OCI-LY1 (cell line): Measurements from ENCODE around the gene MT1E.

Experiments used
- H2AFZ ChIP-seq: fragments of 200-600 bp; sonication (generic), shearing (Covaris generic); 2 replicates; pipeline ENCODE4 v1.6.0; 2014; ENCODE audit warnings: antibody characterized with exemption, mild to moderate bottlenecking, low read length
- H3F3A ChIP-seq: fragments of 200-600 bp; sonication (generic), shearing (Covaris generic); 2 replicates; pipeline ENCODE4 v1.6.0; 2014; ENCODE audit warnings: mild to moderate bottlenecking, antibody characterized with exemption, low read length, moderate library complexity; ENCODE audit not compliant: insufficient read depth
- H3K27ac ChIP-seq: fragments of 200-600 bp; sonication (generic); 2 replicates; pipeline ENCODE4 v1.5.1; 2014; ENCODE audit warnings: low read length, mixed run types, mild to moderate bottlenecking, low read depth; ENCODE audit not compliant: poor library complexity, severe bottlenecking
- H3K27me3 ChIP-seq: fragments of 200-600 bp; sonication (generic); 2 replicates; pipeline ENCODE4 v1.6.0; 2014; ENCODE audit warnings: antibody characterized with exemption, mild to moderate bottlenecking, low read length, moderate library complexity; ENCODE audit not compliant: insufficient read depth
- H3K36me3 ChIP-seq: fragments of 200-600 bp; sonication (generic); 2 replicates; pipeline ENCODE4 v1.6.1; 2014; ENCODE audit warnings: mild to moderate bottlenecking, antibody characterized with exemption, low read length, moderate library complexity, mixed read lengths; ENCODE audit not compliant: insufficient read depth
- H3K4me1 ChIP-seq: fragments of 200-600 bp; sonication (generic); 2 replicates; pipeline ENCODE4 v1.5.1; 2014; ENCODE audit warnings: mild to moderate bottlenecking, low read length, moderate library complexity; ENCODE audit not compliant: insufficient read depth, severe bottlenecking
- H3K4me2 ChIP-seq: fragments of 200-600 bp; sonication (generic), shearing (Covaris generic); 2 replicates; pipeline ENCODE4 v1.6.1; 2014; ENCODE audit warnings: low read length
- H3K4me3 ChIP-seq: fragments of 200-600 bp; sonication (generic); 2 replicates; pipeline ENCODE4 v1.5.1; 2014; ENCODE audit warnings: low read length, low read depth, mild to moderate bottlenecking, mixed read lengths; ENCODE audit not compliant: poor library complexity, severe bottlenecking
- H3K79me2 ChIP-seq: fragments of 200-600 bp; shearing (Covaris generic); 2 replicates; pipeline ENCODE4 v1.6.1; 2016; ENCODE audit warnings: mixed run types, low read length, mixed read lengths; ENCODE audit not compliant: insufficient read depth
- H3K9ac ChIP-seq: fragments of 200-600 bp; sonication (generic), shearing (Covaris generic); 2 replicates; pipeline ENCODE4 v1.6.1; 2014; ENCODE audit warnings: mild to moderate bottlenecking, low read length, mixed read lengths
- H3K9me2 ChIP-seq: fragments of 200-600 bp; sonication (generic), shearing (Covaris generic); 2 replicates; pipeline ENCODE4 v1.6.1; 2014; ENCODE audit warnings: low read depth, mild to moderate bottlenecking, low read length, mixed read lengths
- H3K9me3 ChIP-seq: fragments of 200-600 bp; shearing (Covaris generic); 2 replicates; pipeline ENCODE4 v1.6.1; 2014; ENCODE audit warnings: low read length, mixed read lengths
- H4K20me1 ChIP-seq: fragments of 200-600 bp; sonication (generic), shearing (Covaris generic); 2 replicates; pipeline ENCODE4 v1.6.0; 2016; ENCODE audit warnings: mild to moderate bottlenecking, low read length; ENCODE audit not compliant: insufficient read depth
- EZH2 ChIP-seq: fragments of 200-600 bp; sonication (generic), shearing (Covaris generic); IDR thresholded peaks from 2 replicates; pipeline ENCODE4 v1.8.0; 2017; ENCODE audit warnings: borderline replicate concordance, mixed run types, mild to moderate bottlenecking, antibody characterized with exemption, low read length, moderate library complexity, mixed read lengths
- TF ChIP-seq, protein P1 (sequence below): fragments of 200-600 bp; sonication (generic), shearing (Covaris generic); IDR thresholded peaks from 2 replicates; pipeline ENCODE4 v1.5.1; 2017; ENCODE audit warnings: mild to moderate bottlenecking, antibody characterized with exemption, low read length, moderate library complexity, mixed read lengths

Gene MT1E

DNA sequence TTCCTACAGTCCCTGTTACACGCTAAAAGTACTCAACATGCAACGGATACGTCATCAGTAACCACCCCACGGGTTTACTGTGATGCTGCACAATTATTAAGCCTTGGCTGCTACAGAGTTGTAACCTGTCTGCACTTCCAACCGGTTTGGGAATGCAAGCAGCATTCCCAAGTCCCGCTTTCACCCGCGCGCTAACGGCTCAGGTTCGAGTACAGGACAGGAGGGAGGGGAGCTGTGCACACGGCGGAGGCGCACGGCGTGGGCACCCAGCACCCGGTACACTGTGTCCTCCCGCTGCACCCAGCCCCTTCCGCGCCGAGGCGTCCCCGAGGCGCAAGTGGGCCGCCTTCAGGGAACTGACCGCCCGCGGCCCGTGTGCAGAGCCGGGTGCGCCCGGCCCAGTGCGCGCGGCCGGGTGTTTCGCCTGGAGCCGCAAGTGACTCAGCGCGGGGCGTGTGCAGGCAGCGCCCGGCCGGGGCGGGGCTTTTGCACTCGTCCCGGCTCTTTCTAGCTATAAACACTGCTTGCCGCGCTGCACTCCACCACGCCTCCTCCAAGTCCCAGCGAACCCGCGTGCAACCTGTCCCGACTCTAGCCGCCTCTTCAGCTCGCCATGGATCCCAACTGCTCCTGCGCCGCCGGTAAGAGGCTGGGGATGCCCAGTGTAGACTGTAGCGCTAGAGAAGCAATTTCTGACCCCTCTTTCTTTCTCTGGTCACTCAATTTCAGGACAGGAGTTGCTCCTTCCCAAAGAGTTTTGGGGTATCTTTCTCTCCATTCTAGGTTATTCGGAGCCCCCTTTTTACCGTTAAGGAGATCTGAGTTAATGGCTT is 17.3 kb upstream of the MT1E start, which contains the start of gene MT2A:
Gene MT2A (plus strand): TSS at position 542 of the 833 bp plus-strand sequence. CDS start 72 bp downstream, at position 614.
- peak within 1 kb of the TSS; percentile 65 for H3K9ac ChIP-seq
- H3K4me2 ChIP-seq, result peak within 1 kb of the TSS; percentile 98

DNA sequence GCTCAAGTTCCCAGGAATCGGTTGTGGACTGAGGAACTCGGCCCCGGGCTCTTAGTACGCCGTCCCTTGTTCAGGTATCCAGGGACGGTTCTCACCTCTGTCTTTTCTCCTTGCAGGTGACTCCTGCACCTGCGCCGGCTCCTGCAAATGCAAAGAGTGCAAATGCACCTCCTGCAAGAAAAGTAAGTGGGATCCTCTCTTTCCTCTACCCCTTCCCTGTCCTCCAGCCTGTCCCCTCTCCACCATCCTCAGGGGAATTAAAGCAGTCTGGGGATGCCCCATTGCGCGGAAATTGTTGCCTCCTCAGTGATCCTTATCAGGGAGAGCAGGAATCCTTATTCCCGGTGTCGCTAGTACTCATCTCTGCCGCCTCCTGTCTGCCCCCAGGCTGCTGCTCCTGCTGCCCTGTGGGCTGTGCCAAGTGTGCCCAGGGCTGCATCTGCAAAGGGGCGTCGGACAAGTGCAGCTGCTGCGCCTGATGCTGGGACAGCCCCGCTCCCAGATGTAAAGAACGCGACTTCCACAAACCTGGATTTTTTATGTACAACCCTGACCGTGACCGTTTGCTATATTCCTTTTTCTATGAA is 16.6 kb upstream of the MT1E start:
- Histone ChIP-seq H2AFZ (no peak overlapping the region), H3K9ac (peak overlapping the region; percentile 65), H4K20me1 (no peaks in the 10 kb centered on the region), H3K9me3 (no peaks in the 10 kb centered on the region), H3K27ac (no peak overlapping the region), H3K36me3 (no peaks in the 10 kb centered on the region), H3K4me1 (peaks cover 28% of the 10 kb centered on the region), H3K27me3 (no peaks in the 10 kb centered on the region), H3F3A (no peaks in the 10 kb centered on the region), H3K4me2 (peak overlapping the region; percentile 98), H3K79me2 (no peaks in the 10 kb centered on the region), H3K4me3 (peak overlapping the region; percentile 68), H3K9me2 (no peaks in the 10 kb centered on the region)
- TF ChIP-seq, protein P1, sequence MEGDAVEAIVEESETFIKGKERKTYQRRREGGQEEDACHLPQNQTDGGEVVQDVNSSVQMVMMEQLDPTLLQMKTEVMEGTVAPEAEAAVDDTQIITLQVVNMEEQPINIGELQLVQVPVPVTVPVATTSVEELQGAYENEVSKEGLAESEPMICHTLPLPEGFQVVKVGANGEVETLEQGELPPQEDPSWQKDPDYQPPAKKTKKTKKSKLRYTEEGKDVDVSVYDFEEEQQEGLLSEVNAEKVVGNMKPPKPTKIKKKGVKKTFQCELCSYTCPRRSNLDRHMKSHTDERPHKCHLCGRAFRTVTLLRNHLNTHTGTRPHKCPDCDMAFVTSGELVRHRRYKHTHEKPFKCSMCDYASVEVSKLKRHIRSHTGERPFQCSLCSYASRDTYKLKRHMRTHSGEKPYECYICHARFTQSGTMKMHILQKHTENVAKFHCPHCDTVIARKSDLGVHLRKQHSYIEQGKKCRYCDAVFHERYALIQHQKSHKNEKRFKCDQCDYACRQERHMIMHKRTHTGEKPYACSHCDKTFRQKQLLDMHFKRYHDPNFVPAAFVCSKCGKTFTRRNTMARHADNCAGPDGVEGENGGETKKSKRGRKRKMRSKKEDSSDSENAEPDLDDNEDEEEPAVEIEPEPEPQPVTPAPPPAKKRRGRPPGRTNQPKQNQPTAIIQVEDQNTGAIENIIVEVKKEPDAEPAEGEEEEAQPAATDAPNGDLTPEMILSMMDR, result no peak
- TF ChIP-seq EZH2, result no peak

More for the DNA sequence above, 17.3 kb upstream of the MT1E start, which contains the start of gene MT2A:
- no peaks in the 10 kb centered on the region for H3K9me3 ChIP-seq
- peak within 1 kb of the TSS; percentile 68 for H3K4me3 ChIP-seq
- peak within 1 kb of the TSS; percentile 99 for H2AFZ ChIP-seq
- H3K9me2 ChIP-seq, result no peaks in the 10 kb centered on the region
- H3K27me3 ChIP-seq, result no peaks in the 10 kb centered on the region
- TF ChIP-seq, protein P1, result no peak
- no peak for TF ChIP-seq EZH2
- H3F3A ChIP-seq, result no peaks in the 10 kb centered on the region
- H4K20me1 ChIP-seq, result no peaks in the 10 kb centered on the region
- H3K4me1 ChIP-seq, result peaks cover 28% of the 10 kb centered on the region
- H3K27ac ChIP-seq, result no peak within 1 kb of the TSS
- H3K36me3 ChIP-seq, result no peaks in the 10 kb centered on the region
- no peaks in the 10 kb centered on the region for H3K79me2 ChIP-seq

DNA sequence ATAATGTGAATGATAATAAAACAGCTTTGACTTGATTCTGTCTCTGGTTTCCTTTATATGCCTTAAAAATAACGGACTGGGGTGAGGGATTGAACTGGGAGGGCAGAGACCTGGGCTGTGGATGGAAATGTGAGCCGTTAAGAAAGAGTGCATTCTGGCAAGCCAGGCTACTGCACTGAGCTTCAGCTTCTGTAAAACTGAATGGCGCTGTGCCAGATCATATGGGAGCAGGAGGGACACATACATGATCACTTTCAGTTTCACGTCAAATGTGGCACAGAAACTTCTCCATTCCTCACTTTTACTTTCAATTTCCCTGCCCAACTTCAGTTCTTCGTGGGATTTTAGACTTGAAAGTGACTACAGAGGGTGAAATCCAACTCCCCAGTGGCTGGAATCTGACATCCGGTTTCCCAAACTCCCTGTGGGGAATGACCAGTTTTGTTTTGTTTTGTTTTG is 16.1 kb upstream of the MT1E start:
- Histone ChIP-seq H3K9ac (peak overlapping the region; percentile 65; the same call in 1 of the 2 replicates), H3K79me2 (no peaks in the 10 kb centered on the region), H3K4me1 (peaks cover 28% of the 10 kb centered on the region), H3K27ac (no peak overlapping the region), H3K36me3 (no peaks in the 10 kb centered on the region), H4K20me1 (no peaks in the 10 kb centered on the region), H3K27me3 (no peaks in the 10 kb centered on the region), H3K4me2 (peak overlapping the region; percentile 98), H3K9me3 (no peaks in the 10 kb centered on the region), H3K9me2 (no peaks in the 10 kb centered on the region), H3F3A (no peaks in the 10 kb centered on the region), H2AFZ (no peak overlapping the region), H3K4me3 (peak overlapping the region; percentile 68)
- TF ChIP-seq EZH2, result no peak
- TF ChIP-seq, protein P1, result no peak
